ENCODE measurements around the gene SLC12A8. TPM values are rescaled to one million over a fixed set of nuclear protein-coding genes. Genes with fewer than 3 reads are reported as not detected.
A peak's percentile ranks its signal among the peaks of the same experiment; 100 is the strongest.

Gene SLC12A8
- total RNA-seq, 2 donors from 2014 or later, result 0.53 to 1.5 TPM

DNA sequence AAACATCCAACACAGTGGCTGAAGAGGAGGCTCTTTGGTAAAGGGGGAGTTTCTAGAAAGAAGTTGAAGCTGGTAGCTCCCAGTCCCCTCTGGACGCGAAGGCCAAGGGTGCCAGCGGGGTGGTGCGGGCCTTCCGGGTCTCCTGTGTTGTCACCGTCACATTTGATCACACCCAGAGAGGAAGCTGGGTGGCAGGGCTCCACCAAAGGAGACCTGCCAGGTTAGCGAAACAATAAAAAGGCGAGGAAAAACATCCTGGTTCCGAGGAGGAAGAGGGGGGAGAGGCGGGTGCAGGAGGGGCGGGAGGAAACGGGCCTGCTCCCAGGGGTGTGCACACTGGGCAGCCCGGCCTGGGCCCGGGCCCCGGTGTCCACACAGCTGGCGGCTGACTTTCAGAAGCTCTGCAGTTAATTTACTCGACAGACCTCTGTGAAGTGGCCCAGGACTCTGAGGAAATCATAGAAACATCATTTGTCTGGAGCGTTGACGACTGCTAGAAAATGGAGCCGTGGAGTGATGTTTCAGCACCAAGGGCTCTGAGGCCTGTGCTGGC is 168.9 kb downstream of the SLC12A8 start:
- H3K27ac Mint-ChIP-seq, result no peak overlapping the region
- no peaks in the 10 kb centered on the region for H3K9me3 Mint-ChIP-seq
- no peak for ATAC-seq (replicated peaks)
- no peak overlapping the region for H3K4me3 Mint-ChIP-seq
- peaks cover 6% of the 10 kb centered on the region for H3K36me3 Mint-ChIP-seq (ENCODE audit: low read depth)
- peaks cover 15% of the 10 kb centered on the region for H3K4me1 Mint-ChIP-seq
- no peaks in the 10 kb centered on the region for H3K27me3 Mint-ChIP-seq

- no peak overlapping the region for H3K27ac Mint-ChIP-seq
- H3K4me3 Mint-ChIP-seq, result no peak overlapping the region
- peaks cover 15% of the 10 kb centered on the region for H3K4me1 Mint-ChIP-seq
- peaks cover 6% of the 10 kb centered on the region for H3K36me3 Mint-ChIP-seq (ENCODE audit: low read depth)
- no peaks in the 10 kb centered on the region for H3K9me3 Mint-ChIP-seq
- ATAC-seq (replicated peaks), result no peak
- H3K27me3 Mint-ChIP-seq, result no peaks in the 10 kb centered on the region
These were observed 169.7 kb downstream of the SLC12A8 start for GRCh38 chr3:125042725-125043406.

DNA sequence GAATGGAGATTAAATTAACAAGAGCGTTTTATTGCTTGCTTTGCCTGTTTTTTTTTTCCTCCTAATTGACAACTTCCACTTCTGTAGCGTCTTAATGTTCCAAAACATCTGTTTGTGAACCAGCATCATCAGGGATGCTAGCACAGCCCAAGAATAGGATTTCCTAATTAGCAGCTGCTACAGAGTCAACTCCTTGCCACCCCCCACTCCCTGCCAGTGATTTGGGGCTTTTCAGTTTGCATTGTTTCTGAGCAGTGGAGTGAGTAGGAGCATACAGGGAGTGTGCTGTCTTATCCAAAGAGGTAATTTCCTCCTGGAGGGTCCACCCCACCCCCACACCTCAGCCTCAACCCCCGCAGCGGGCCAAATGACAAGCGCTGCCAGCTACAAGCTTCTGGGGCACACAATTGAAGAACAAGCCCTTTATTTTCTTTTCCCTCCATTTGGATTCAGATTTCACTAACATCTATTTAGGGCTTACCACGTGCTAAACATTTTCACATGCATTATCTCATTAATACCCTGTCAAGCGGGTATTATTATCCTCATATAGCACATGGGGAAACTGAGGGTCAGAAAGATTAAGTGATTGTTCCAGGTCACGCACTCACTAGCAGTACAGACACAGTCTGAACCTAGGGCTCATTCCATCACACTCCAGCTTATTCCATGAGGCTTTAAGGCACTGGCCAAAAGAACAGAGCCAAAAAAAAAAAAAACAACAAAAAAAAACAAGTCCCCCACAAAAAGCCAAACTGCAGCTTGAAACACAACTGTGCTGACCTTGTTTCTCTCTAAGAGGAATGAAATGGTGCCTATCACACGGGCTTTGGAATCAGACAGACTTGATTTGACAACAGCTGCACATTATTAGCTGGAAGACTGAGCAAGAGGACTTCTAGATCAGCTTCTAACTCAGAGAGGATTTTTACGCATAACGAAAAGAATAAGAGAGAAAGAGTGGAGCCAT is 173.1 kb downstream of the SLC12A8 start:
- Mint-ChIP-seq H3K9me3 (peaks cover 5% of the 10 kb centered on the region), H3K27ac (no peak overlapping the region), H3K4me1 (peaks cover 22% of the 10 kb centered on the region), H3K4me3 (no peak overlapping the region), H3K27me3 (no peaks in the 10 kb centered on the region), H3K36me3 (ENCODE audit: low read depth) (peaks cover 13% of the 10 kb centered on the region)
- ATAC-seq (replicated peaks), result no peak

- Mint-ChIP-seq H3K27me3 (no peaks in the 10 kb centered on the region), H3K4me1 (peaks cover 22% of the 10 kb centered on the region), H3K9me3 (peaks cover 5% of the 10 kb centered on the region), H3K36me3 (ENCODE audit: low read depth) (peaks cover 8% of the 10 kb centered on the region), H3K4me3 (peak overlapping the region; percentile 8), H3K27ac (no peak overlapping the region)
- ATAC-seq (replicated peaks), result peak; percentile 64
These were observed 174.9 kb downstream of the SLC12A8 start for GRCh38 chr3:125037498-125038150.

GRCh38 chr3:125035217-125035616 is 177.3 kb downstream of the SLC12A8 start:
- Mint-ChIP-seq H3K36me3 (ENCODE audit: low read depth) (peaks cover 8% of the 10 kb centered on the region), H3K27me3 (no peaks in the 10 kb centered on the region), H3K9me3 (peaks cover 5% of the 10 kb centered on the region), H3K4me3 (peak overlapping the region; percentile 35), H3K4me1 (peaks cover 27% of the 10 kb centered on the region), H3K27ac (no peak overlapping the region)
- peak; percentile 92 for ATAC-seq (replicated peaks)

DNA sequence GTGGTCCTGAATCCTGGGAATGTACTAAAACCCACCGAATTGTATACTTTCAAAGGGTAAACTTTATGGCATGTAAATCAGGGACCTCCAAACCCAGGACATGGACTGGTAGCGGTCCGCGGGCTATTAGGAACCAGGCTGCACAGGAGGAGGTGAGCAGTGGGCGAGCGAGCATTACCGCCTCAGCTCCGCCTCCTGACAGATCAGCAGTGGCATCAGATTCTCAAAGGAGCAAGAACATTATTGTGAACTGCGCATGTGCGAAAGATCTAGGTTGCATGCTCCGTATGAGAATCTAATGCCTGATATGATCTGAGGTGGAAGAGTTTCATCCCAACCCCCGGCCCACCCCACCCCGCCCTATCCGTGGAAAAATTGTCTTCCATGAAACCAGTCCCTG is 178.9 kb downstream of the SLC12A8 start:
- peaks cover 15% of the 10 kb centered on the region for H3K36me3 Mint-ChIP-seq (ENCODE audit: low read depth)
- H3K27ac Mint-ChIP-seq, result no peak overlapping the region
- H3K27me3 Mint-ChIP-seq, result no peaks in the 10 kb centered on the region
- peaks cover 16% of the 10 kb centered on the region for H3K4me1 Mint-ChIP-seq
- no peak for ATAC-seq (replicated peaks)
- peaks cover 5% of the 10 kb centered on the region for H3K9me3 Mint-ChIP-seq
- no peak overlapping the region for H3K4me3 Mint-ChIP-seq

DNA sequence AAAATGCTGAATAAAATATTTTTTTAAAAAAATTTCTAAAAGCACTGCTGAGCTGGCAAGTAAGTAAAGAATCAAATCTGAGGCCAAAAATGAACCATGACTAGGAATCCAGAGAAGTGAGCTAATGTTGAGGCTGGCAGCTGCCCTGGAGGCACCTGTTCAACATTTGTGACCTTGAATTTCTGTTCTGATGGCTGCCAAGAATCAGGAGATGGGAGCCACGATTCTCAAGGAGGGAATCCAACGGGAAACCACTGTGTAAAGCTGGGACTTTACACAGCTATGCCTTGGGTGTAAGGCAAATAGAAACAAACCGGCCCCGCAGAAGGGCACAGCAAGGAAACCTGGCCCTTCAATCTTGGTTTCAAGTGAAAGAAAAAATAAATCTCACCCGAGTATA is 179.4 kb downstream of the SLC12A8 start:
- peaks cover 21% of the 10 kb centered on the region for H3K4me1 Mint-ChIP-seq
- ATAC-seq (replicated peaks), result no peak
- peaks cover 20% of the 10 kb centered on the region for H3K36me3 Mint-ChIP-seq (ENCODE audit: low read depth)
- no peak overlapping the region for H3K27ac Mint-ChIP-seq
- peaks cover 5% of the 10 kb centered on the region for H3K9me3 Mint-ChIP-seq
- H3K4me3 Mint-ChIP-seq, result no peak overlapping the region
- no peaks in the 10 kb centered on the region for H3K27me3 Mint-ChIP-seq

DNA sequence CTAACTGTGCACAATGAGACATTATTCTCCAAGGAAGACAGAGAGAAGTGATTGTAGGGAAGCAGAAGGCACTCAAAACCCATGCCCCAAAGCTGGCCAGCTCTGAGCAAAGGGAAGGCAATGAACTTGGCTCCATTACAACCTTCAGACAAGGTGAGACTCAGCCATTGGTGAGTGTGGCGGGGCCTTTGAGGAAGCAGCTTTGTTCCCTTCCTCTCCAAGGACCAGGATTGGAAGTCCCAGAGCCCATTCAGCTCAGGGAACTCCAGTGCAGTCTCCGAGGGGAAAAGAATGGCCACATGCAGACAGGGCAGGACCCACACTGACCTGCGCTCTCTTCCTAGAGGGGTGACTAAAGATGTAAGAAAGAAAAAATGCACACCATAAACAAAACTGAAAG is 179.9 kb downstream of the SLC12A8 start:
- H3K4me1 Mint-ChIP-seq, result peaks cover 21% of the 10 kb centered on the region
- no peak for ATAC-seq (replicated peaks)
- no peaks in the 10 kb centered on the region for H3K27me3 Mint-ChIP-seq
- no peak overlapping the region for H3K4me3 Mint-ChIP-seq
- H3K9me3 Mint-ChIP-seq, result peaks cover 5% of the 10 kb centered on the region
- no peak overlapping the region for H3K27ac Mint-ChIP-seq
- peaks cover 24% of the 10 kb centered on the region for H3K36me3 Mint-ChIP-seq (ENCODE audit: low read depth)

Other genes starting within 250 kb of the SLC12A8 start
- 1 to 10 TPM; 4.6 to 5.5 TPM for gene HEG1, start 156.8 kb downstream of the SLC12A8 start, total RNA-seq
- 10 to 100 TPM; 38.1 to 60.2 TPM for gene ZNF148, start 162.6 kb upstream of the SLC12A8 start, total RNA-seq

Data from activated T-helper 17 cell treated with anti-CD3 and anti-CD28 coated beads, Interleukin-2, amount 50 U/mL, for 72 hours (primary cell).